Psoas muscle (tissue), 8 donors: Measurements from ENCODE around the gene ENTPD3. TPM values are rescaled to one million over a fixed set of nuclear protein-coding genes. Genes with fewer than 3 reads are reported as not detected.

ENCODE experiments used
- ATAC-seq, 4 donors: fragments of 200-7000 bp; cut with Tn5 transposase; one replicate each; pipeline ENCODE4 v1.9.1; 2020; ENCODE audit warnings: moderate library complexity in 3 of 4, mild to moderate bottlenecking in 2 of 4
- DNase-seq, 2 donors: peaks; one replicate each; pipeline ENCODE4 v3.0.0-alpha.2; 2020
- H3K27ac ChIP-seq: fragments of 200-600 bp; one replicate; pipeline ENCODE4 v1.8.0; 2022
- H3K27me3 ChIP-seq, 3 donors: fragments of 200-600 bp in 1 of 3; one replicate each; pipeline versions ENCODE4 v1.6.1 to v1.8.0; 2013 to 2022; ENCODE audit warnings: low read length in 2 of 3, mild to moderate bottlenecking in 2 of 3, moderate library complexity in 1 of 3; ENCODE audit not compliant: insufficient read depth in 3 of 3
- H3K36me3 ChIP-seq, 2 donors: fragments of 200-600 bp in 1 of 2; one replicate each; pipeline versions ENCODE4 v1.6.1 to v1.8.0; 2013 to 2022; ENCODE audit warnings: low read depth in 1 of 2, mild to moderate bottlenecking in 1 of 2, moderate library complexity in 1 of 2; ENCODE audit not compliant: insufficient read depth in 1 of 2
- H3K4me1 ChIP-seq: fragments of 200-600 bp; one replicate; pipeline ENCODE4 v1.8.0; 2022
- H3K4me3 ChIP-seq: fragments of 200-600 bp; one replicate; pipeline ENCODE4 v1.8.0; 2022; ENCODE audit warnings: mild to moderate bottlenecking
- H3K9me3 ChIP-seq: fragments of 200-600 bp; one replicate; pipeline ENCODE4 v1.8.0; 2022
- WGBS, 3 donors: extraction: QIAGEN DNeasy Blood & Tissue Kit; methylation state at CpG; one replicate each; pipeline versions ENCODE4 v1.1.6 to v1.1.7; 2013; 5-methylcytosine and 5-hydroxymethylcytosine counted together
- intact Hi-C, 2 donors: fragments of 100-400 bp; cut with DNase I; formaldehyde crosslinking; loops; one replicate each; pipeline versions ENCODE4 v1.11.0 to v1.14.2; 2022
- polyA plus RNA-seq, 3 donors: library from polyadenylated mRNA; stranded (reverse); fragments of 200-250 nt; gene quantifications; one replicate each; pipeline ENCODE4 v1.2.3, GENCODE V29; 2013
- total RNA-seq, 4 donors: library from RNA; stranded (reverse); fragmentation: NEBNext Ultra II Directional in 2 of 4; extraction: Animal tissue kit (Norgen Biotek cat#: 25700) in 2 of 4; gene quantifications; one replicate each; pipeline versions ENCODE4 v1.2.1 to v1.2.4, GENCODE V29; 2021 to 2023
- TF ChIP-seq, protein P1 (sequence below): fragments of 200-600 bp; IDR thresholded peaks from one replicate; pipeline ENCODE4 v1.8.0; 2022; ENCODE audit warnings: antibody characterized with exemption
- donor health status: healthy with polysubstance abuse.
- donor health status: DM: no; HTN: no; CAD: no; lungs with moderate emphysema.
- donor health status: Bipolar disorder and iron deficiency.
- donor health status: healthy.
- donor health status: DM: yes; HTN: yes; CAD: no.
- donor health status: DM: no; HTN: no; CAD: no.
- donor health status: DM: no; HTN: no; CAD: no.
- donor health status: DM: yes; HTN: yes; CAD: no.

Gene ENTPD3
- total and polyA plus RNA-seq, 7 donors: 0.22 to 0.54 (median 0.30) TPM

GRCh38 chr3:40381904-40382616, 4.9 kb upstream of the ENTPD3 start:
- intact Hi-C loops: no loop called here
- WGBS, 3 donors: 73 to 78% (median 78%) methylated on average over 8 of the region's 8 CpGs
- Histone ChIP-seq H3K4me1 (no peaks in the 10 kb centered on the region), H3K9me3 (peaks cover 3% of the 10 kb centered on the region), H3K36me3 (no peaks in the 10 kb centered on the region), H3K27ac (no peak overlapping the region), H3K27me3 (peaks cover 0 to 5% (median 4%) of the 10 kb centered on the region in 3 donors), H3K4me3 (no peak overlapping the region)
- DNase-seq (no peak), ATAC-seq (no peak)
- TF ChIP-seq, protein P1, sequence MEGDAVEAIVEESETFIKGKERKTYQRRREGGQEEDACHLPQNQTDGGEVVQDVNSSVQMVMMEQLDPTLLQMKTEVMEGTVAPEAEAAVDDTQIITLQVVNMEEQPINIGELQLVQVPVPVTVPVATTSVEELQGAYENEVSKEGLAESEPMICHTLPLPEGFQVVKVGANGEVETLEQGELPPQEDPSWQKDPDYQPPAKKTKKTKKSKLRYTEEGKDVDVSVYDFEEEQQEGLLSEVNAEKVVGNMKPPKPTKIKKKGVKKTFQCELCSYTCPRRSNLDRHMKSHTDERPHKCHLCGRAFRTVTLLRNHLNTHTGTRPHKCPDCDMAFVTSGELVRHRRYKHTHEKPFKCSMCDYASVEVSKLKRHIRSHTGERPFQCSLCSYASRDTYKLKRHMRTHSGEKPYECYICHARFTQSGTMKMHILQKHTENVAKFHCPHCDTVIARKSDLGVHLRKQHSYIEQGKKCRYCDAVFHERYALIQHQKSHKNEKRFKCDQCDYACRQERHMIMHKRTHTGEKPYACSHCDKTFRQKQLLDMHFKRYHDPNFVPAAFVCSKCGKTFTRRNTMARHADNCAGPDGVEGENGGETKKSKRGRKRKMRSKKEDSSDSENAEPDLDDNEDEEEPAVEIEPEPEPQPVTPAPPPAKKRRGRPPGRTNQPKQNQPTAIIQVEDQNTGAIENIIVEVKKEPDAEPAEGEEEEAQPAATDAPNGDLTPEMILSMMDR: no peak

DNA sequence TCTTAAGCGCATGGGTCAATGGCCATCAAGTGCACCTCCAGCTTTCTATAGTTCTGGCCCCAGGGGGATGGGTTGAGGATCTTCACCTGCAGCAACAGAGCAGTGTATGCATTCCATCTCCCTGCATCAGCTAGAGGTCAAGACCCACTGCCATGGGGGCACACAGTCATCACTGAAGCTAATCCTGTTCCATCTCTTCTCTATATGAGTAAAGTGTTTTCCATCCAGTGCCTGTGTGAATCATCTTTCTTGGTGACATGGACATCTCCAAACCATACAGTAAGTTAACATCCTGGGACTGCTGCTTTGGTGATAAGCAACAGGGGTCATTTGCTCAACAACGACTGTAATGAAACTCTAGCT, 4.4 kb upstream of the ENTPD3 start:
- intact Hi-C loops: no loop called here

DNA sequence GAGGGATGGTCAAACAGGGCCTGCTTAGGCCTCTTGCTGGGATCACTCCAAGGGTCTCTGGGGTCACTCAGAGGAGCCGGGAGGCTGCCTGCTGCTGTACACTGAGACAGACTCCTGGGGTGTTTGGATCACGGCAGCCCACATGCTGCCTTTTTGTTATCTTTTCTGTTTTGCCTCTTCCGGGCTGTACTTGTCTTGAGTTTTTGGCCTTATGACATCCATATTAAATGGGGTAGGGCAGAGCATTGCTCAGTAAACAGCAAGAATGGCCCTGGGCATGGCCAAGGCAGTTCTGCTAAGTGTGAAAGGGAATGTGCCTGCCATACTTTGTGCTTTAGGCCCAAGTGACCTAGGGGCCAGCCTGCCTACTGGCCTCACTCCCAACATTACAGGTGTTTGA, 771 bp upstream of the ENTPD3 start:
- H3K9me3 ChIP-seq: no peaks in the 10 kb centered on the region
- H3K36me3 ChIP-seq: no peaks in the 10 kb centered on the region
- no peak for DNase-seq
- WGBS, 3 donors: 87 to 94% (median 90%) methylated on average over 3 of the region's 3 CpGs
- no peak overlapping the region for H3K4me3 ChIP-seq
- intact Hi-C loops: no loop called here
- no peak for ATAC-seq
- TF ChIP-seq, protein P1: no peak
- H3K27me3 ChIP-seq: peaks cover 0 to 7% (median 6%) of the 10 kb centered on the region in 3 donors
- H3K4me1 ChIP-seq: no peaks in the 10 kb centered on the region
- no peak overlapping the region for H3K27ac ChIP-seq

More for the DNA sequence above, 4.4 kb upstream of the ENTPD3 start:
- Histone ChIP-seq H3K9me3 (peaks cover 3% of the 10 kb centered on the region), H3K4me1 (no peaks in the 10 kb centered on the region), H3K4me3 (no peak overlapping the region), H3K27ac (no peak overlapping the region), H3K27me3 (peaks cover 0 to 7% (median 6%) of the 10 kb centered on the region in 3 donors), H3K36me3 (no peaks in the 10 kb centered on the region)
- DNase-seq (no peak), ATAC-seq (no peak)
- TF ChIP-seq, protein P1: no peak
- WGBS, 3 donors: 73 to 84% (median 75%) methylated on average over 2 of the region's 2 CpGs

- ATAC-seq (no peak), DNase-seq (no peak)
- Histone ChIP-seq H3K36me3 (no peaks in the 10 kb centered on the region), H3K9me3 (no peaks in the 10 kb centered on the region), H3K4me3 (no peak overlapping the region), H3K27ac (no peak overlapping the region), H3K27me3 (peaks cover 0 to 7% (median 6%) of the 10 kb centered on the region in 3 donors), H3K4me1 (no peaks in the 10 kb centered on the region)
- TF ChIP-seq, protein P1: no peak
- WGBS, 3 donors: 79 to 88% (median 85%) methylated on average over 10 of the region's 10 CpGs
- intact Hi-C loops: no loop called here
These were observed 891 bp downstream of the ENTPD3 start for GRCh38 chr3:40387895-40388254.

GRCh38 chr3:40396406-40396805, 9.4 kb downstream of the ENTPD3 start:
- WGBS, 3 donors: 69 to 81% (median 74%) methylated on average over 5 of the region's 5 CpGs
- Histone ChIP-seq H3K36me3 (no peaks in the 10 kb centered on the region), H3K9me3 (no peaks in the 10 kb centered on the region), H3K27me3 (no peaks in the 10 kb centered on the region), H3K27ac (no peak overlapping the region), H3K4me3 (no peak overlapping the region), H3K4me1 (no peaks in the 10 kb centered on the region)
- ATAC-seq (no peak), DNase-seq (no peak)
- TF ChIP-seq, protein P1: no peak
- intact Hi-C loops: no loop called here
